ENCODE measurements around the gene PRX.

PRX gene

GRCh38 chr19:40369797-40370196 lies 43.4 kb downstream of the PRX start:
- Histone ChIP-seq H3K4me1 (ENCODE audit: control insufficient read depth in 1 of 2, insufficient read depth in 1 of 2, low read depth in 1 of 2, low read length in 1 of 2) (peaks cover 13 to 17% of the 10 kb centered on the region in 2 experiments), H3K27me3 (no peaks in the 10 kb centered on the region), H3K27ac (no peak overlapping the region), H3K9me3 (no peaks in the 10 kb centered on the region), H3K36me3 (peaks cover 45% of the 10 kb centered on the region), H3K4me3 (ENCODE audit: low read depth in 1 of 2, low read length in 1 of 2) (no peak overlapping the region)
- TF ChIP-seq, protein P1, sequence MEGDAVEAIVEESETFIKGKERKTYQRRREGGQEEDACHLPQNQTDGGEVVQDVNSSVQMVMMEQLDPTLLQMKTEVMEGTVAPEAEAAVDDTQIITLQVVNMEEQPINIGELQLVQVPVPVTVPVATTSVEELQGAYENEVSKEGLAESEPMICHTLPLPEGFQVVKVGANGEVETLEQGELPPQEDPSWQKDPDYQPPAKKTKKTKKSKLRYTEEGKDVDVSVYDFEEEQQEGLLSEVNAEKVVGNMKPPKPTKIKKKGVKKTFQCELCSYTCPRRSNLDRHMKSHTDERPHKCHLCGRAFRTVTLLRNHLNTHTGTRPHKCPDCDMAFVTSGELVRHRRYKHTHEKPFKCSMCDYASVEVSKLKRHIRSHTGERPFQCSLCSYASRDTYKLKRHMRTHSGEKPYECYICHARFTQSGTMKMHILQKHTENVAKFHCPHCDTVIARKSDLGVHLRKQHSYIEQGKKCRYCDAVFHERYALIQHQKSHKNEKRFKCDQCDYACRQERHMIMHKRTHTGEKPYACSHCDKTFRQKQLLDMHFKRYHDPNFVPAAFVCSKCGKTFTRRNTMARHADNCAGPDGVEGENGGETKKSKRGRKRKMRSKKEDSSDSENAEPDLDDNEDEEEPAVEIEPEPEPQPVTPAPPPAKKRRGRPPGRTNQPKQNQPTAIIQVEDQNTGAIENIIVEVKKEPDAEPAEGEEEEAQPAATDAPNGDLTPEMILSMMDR (IDR thresholded peaks at IDR 0.05): no peak

DNA sequence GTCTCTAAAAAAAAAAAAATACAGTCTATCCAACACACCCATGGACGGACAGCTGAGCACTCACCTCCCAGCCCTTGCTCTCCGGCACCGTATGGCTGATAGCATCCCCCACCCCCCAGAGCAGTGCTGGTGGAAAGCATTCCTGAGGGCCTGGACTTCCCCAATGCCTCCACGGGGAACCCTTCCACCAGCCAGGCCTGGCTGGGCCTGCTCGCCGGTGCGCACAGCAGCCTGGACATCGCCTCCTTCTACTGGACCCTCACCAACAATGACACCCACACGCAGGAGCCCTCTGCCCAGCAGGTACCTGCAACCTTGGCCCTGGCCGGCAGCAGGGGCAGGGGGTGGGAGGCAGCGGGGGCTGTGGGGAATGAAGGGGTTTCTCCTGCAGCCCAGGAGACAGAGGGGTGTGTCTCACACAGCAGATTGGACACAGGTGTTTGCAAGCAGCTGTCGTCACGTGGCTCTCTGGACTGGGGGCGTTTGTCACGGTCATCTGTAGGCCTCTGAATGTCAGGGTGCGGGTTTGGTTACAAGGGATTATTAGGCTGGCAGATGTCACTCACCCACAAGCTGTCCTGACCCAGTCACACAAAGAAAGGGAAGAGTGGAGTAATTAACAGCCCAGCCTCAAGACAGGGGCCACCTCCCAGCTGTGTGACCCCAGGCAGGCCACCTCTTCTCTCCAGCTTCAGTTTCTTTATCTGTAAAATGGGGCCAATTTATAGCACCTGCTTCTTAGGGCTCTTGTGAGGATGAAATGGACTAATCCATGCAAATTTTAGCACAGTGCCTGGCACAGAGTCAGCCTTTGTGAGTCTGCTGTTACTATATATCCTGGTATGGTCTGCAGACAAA lies 45.4 kb downstream of the PRX start:
- Histone ChIP-seq H3K4me3 (ENCODE audit: low read depth in 1 of 2, low read length in 1 of 2) (no peak overlapping the region), H3K4me1 (ENCODE audit: control insufficient read depth in 1 of 2, insufficient read depth in 1 of 2, low read depth in 1 of 2, low read length in 1 of 2) (peaks cover 13 to 17% of the 10 kb centered on the region in 2 experiments), H3K27me3 (no peaks in the 10 kb centered on the region), H3K36me3 (peaks cover 36% of the 10 kb centered on the region), H3K27ac (no peak overlapping the region), H3K9me3 (no peaks in the 10 kb centered on the region)
- TF ChIP-seq, protein P1 (IDR thresholded peaks at IDR 0.05): no peak

DNA sequence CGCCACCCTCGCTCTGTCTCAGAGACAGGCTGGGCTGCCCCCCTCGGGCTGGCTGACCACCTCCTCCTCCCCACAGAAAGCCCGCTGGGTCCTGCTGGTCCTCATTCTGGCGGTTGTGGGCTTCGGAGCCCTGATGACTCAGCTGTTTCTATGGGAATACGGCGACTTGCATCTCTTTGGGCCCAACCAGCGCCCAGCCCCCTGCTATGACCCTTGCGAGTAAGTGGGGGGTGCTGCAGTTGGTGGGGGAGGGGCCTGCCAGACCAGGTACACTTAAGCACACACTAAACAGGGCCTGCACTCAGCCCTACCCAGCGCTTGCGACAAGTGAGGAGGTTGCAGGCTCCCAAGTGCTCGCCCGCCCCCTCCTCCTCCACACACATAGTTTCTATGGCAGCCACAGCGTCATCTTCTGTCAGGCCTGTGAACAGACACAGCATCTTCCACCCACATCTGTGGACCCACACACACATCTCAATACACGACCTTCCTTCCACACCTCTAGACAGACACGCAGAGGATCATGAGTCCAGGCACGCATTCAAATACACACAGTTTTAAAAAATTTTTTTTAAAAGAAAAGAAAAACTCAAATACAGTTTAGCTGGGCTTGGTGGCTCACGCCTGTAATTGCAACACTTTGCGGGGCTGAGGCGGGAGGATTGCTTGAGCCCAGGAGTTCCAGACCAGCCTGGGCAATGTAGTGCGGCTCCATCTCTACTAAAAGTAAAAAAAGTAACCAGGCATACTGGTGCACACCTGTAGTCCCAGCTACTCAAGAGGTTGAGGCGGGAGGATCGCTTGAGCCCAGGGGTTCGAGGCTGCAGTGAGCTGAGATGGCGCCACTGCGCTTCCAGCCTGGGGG lies 46.2 kb downstream of the PRX start:
- TF ChIP-seq, protein P1 (IDR thresholded peaks at IDR 0.05): no peak
- peaks cover 32% of the 10 kb centered on the region for H3K36me3 ChIP-seq
- H3K27ac ChIP-seq: peak overlapping the region; percentile 20
- no peaks in the 10 kb centered on the region for H3K9me3 ChIP-seq
- H3K4me3 ChIP-seq (ENCODE audit: low read depth in 1 of 2, low read length in 1 of 2): no peak overlapping the region
- no peaks in the 10 kb centered on the region for H3K27me3 ChIP-seq
- H3K4me1 ChIP-seq (ENCODE audit: control insufficient read depth in 1 of 2, insufficient read depth in 1 of 2, low read depth in 1 of 2, low read length in 1 of 2): peaks cover 13 to 17% of the 10 kb centered on the region in 2 experiments

- Histone ChIP-seq H3K4me3 (ENCODE audit: low read depth in 1 of 2, low read length in 1 of 2) (peak overlapping the region; percentile 24 to 38), H3K9me3 (no peaks in the 10 kb centered on the region), H3K36me3 (peaks cover 24% of the 10 kb centered on the region), H3K4me1 (ENCODE audit: control insufficient read depth in 1 of 2, insufficient read depth in 1 of 2, low read depth in 1 of 2, low read length in 1 of 2) (peaks cover 18 to 22% of the 10 kb centered on the region in 2 experiments), H3K27me3 (no peaks in the 10 kb centered on the region), H3K27ac (no peak overlapping the region)
- TF ChIP-seq, protein P1 (IDR thresholded peaks at IDR 0.05): no peak
Measured at GRCh38 chr19:40365613-40366401, 47.4 kb downstream of the PRX start.

DNA sequence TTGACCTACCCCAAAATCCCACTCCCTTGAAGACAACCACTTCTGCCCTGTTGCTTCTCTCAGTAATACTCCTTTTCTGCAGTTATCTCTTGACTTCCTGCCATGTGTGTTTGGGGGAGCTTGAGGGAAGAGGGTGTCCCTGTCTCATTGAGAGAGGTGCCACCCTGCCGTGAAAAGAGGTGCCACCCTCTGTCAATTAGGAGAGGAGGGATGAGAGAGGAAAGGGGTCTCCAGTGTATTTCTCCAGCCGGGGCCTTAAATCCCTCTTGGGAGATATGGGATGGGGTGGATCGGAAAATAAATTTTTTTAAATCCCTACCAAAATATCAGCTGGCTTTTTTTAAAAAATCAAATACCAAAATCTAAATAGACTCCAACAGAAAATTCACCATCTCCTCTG lies 48.2 kb downstream of the PRX start:
- Histone ChIP-seq H3K9me3 (no peaks in the 10 kb centered on the region), H3K4me1 (ENCODE audit: control insufficient read depth in 1 of 2, insufficient read depth in 1 of 2, low read depth in 1 of 2, low read length in 1 of 2) (peaks cover 21 to 25% of the 10 kb centered on the region in 2 experiments), H3K4me3 (ENCODE audit: low read depth in 1 of 2, low read length in 1 of 2) (no peak overlapping the region), H3K36me3 (peaks cover 18% of the 10 kb centered on the region), H3K27me3 (no peaks in the 10 kb centered on the region), H3K27ac (no peak overlapping the region)
- TF ChIP-seq, protein P1 (IDR thresholded peaks at IDR 0.05): no peak
